Brain pericyte (primary cell): ENCODE results near the gene IRF3.

Source experiments
- DNase-seq: peaks from one replicate; pipeline ENCODE4 v3.0.0-alpha.2; 2012; ENCODE audit warnings: low read depth, low spot score

The IRF3 gene

GRCh38 chr19:49669516-49669915, 3.9 kb upstream of the IRF3 start:
- DNase-seq: no peak

GRCh38 chr19:49667473-49667872, 1.8 kb upstream of the IRF3 start:
- no peak for DNase-seq

GRCh38 chr19:49666120-49666444, 425 bp upstream of the IRF3 start:
- DNase-seq: no peak

GRCh38 chr19:49665036-49665350, 664 bp downstream of the IRF3 start:
- DNase-seq: no peak

GRCh38 chr19:49664171-49665035, 1.3 kb downstream of the IRF3 start:
- no peak for DNase-seq

GRCh38 chr19:49663224-49663623, 2.4 kb downstream of the IRF3 start:
- DNase-seq: no peak

GRCh38 chr19:49662011-49662410, 3.6 kb downstream of the IRF3 start:
- DNase-seq: no peak

GRCh38 chr19:49660338-49660961, 5.2 kb downstream of the IRF3 start:
- DNase-seq: no peak

- no peak for DNase-seq
Measured at GRCh38 chr19:49658566-49659442, 6.9 kb downstream of the IRF3 start.

GRCh38 chr19:49658139-49658517, 7.5 kb downstream of the IRF3 start:
- no peak for DNase-seq

- no peak for DNase-seq
Measured at GRCh38 chr19:49657493-49658138, 8.0 kb downstream of the IRF3 start.

GRCh38 chr19:49656456-49657109, 9.1 kb downstream of the IRF3 start:
- no peak for DNase-seq

- DNase-seq: no peak
Measured at GRCh38 chr19:49655570-49656455, 9.8 kb downstream of the IRF3 start.

GRCh38 chr19:49654581-49654980, 11.1 kb downstream of the IRF3 start:
- DNase-seq: no peak

- DNase-seq: no peak
Measured at GRCh38 chr19:49653466-49653806, 12.2 kb downstream of the IRF3 start.

GRCh38 chr19:49652551-49653465, 12.8 kb downstream of the IRF3 start:
- DNase-seq: no peak

GRCh38 chr19:49651820-49652550, 13.7 kb downstream of the IRF3 start:
- DNase-seq: no peak

- no peak for DNase-seq
Measured at GRCh38 chr19:49651029-49651819, 14.4 kb downstream of the IRF3 start.
